Activated gamma-delta T cell treated with Interleukin-2 at 50 U/mL for 16 hours (primary cell): Measurements from ENCODE around the gene GIPC3.

Source experiments
- DNase-seq: peaks from one replicate; pipeline ENCODE4 v3.0.0-alpha.2; 2020

GIPC3 gene

DNA sequence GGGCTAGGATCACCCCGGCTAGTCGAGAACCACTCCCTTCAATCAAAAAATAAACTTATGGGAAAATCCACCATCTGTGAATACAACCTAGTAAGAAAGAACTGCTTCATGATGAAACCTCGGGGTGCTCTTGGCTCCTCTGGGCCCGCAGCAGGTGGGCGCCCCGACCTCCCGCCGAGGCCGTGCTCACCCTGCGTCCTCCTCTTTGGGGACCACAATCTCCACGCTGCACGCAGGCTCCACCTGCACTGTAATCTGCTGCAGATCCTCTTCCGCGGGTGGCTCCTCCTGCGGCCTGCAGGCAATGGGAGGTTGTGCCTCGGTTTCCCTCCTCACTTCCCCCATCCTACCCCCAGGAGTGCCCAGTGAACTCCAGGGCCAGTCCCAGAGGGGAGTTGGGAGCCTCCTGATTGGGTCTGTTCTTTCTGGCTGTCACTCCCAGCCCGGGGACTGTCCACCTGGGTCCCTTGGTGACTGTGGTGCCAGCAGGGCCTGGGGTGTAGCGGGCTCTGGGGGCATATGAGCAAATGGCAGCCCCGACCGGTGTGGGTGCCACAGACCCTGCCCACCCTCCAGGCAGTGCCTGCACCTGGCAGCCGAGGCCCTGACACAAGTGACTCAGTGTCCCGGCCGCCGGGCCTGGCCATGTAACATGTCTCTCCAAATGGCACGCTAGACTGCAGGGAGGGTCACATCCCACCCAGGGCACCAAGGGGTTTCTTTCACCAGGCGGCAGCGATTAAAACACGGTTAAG is 56.4 kb downstream of the GIPC3 start:
- DNase-seq, result no peak

DNA sequence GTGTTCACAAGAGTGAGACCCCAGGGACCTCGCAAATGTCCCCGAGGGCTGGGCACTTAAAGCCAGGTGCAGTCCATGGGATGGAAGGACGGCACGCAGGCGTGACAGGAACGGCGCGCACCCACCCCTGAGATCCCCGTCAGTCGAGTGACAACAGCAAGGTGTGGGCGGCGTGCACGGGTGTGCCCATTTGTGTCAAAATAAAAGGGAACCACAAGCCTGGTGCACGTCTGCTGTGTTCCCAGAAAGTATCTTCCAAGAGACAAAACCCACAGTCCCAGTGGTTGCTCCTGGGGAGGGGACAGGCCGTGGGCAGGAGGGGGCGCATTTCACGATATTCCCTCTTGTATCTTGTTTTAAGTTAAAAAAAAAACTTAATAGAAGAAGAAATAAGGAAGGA is 57.0 kb downstream of the GIPC3 start:
- no peak for DNase-seq
